ENCODE measurements around the gene PDCD10. TPM values are rescaled to one million over a fixed set of nuclear protein-coding genes. Genes with fewer than 3 reads are reported as not detected.

Gene PDCD10
- total RNA-seq, 1 donor from 2014 or later, result 34.6 TPM

GRCh38 chr3:167773584-167773983 lies 38.9 kb upstream of the PDCD10 start:
- H3K9me3 Mint-ChIP-seq, result peaks cover 4% of the 10 kb centered on the region
- no peaks in the 10 kb centered on the region for H3K36me3 Mint-ChIP-seq (ENCODE audit: low read depth)
- no peak overlapping the region for H3K27ac Mint-ChIP-seq (ENCODE audit: unreplicated experiment)
- no peak overlapping the region for H3K4me3 Mint-ChIP-seq
- TF ChIP-seq CTCF (conservative IDR thresholded peaks at IDR 0.05), result no peak
- no peaks in the 10 kb centered on the region for H3K4me1 Mint-ChIP-seq
- no peaks in the 10 kb centered on the region for H3K27me3 Mint-ChIP-seq (ENCODE audit: low read depth)
- DNase-seq (ENCODE audit: low read depth, low spot score), result no peak

GRCh38 chr3:167772992-167773391 lies 38.3 kb upstream of the PDCD10 start:
- TF ChIP-seq CTCF (conservative IDR thresholded peaks at IDR 0.05), result no peak
- H3K27me3 Mint-ChIP-seq (ENCODE audit: low read depth), result no peaks in the 10 kb centered on the region
- no peaks in the 10 kb centered on the region for H3K4me1 Mint-ChIP-seq
- H3K4me3 Mint-ChIP-seq, result no peak overlapping the region
- H3K27ac Mint-ChIP-seq (ENCODE audit: unreplicated experiment), result no peak overlapping the region
- H3K36me3 Mint-ChIP-seq (ENCODE audit: low read depth), result no peaks in the 10 kb centered on the region
- DNase-seq (ENCODE audit: low read depth, low spot score), result no peak
- H3K9me3 Mint-ChIP-seq, result no peaks in the 10 kb centered on the region

- Mint-ChIP-seq H3K9me3 (peaks cover 2% of the 10 kb centered on the region), H3K4me1 (no peaks in the 10 kb centered on the region), H3K36me3 (ENCODE audit: low read depth) (no peaks in the 10 kb centered on the region), H3K4me3 (no peak overlapping the region), H3K27ac (ENCODE audit: unreplicated experiment) (no peak overlapping the region), H3K27me3 (ENCODE audit: low read depth) (peaks cover 6% of the 10 kb centered on the region)
- DNase-seq (ENCODE audit: low read depth, low spot score), result no peak
- TF ChIP-seq CTCF (conservative IDR thresholded peaks at IDR 0.05), result no peak
These were observed 27.6 kb upstream of the PDCD10 start for GRCh38 chr3:167762296-167762695.

GRCh38 chr3:167761302-167761701 lies 26.6 kb upstream of the PDCD10 start:
- Mint-ChIP-seq H3K27me3 (ENCODE audit: low read depth) (peaks cover 6% of the 10 kb centered on the region), H3K27ac (ENCODE audit: unreplicated experiment) (no peak overlapping the region), H3K36me3 (ENCODE audit: low read depth) (no peaks in the 10 kb centered on the region), H3K9me3 (peaks cover 4% of the 10 kb centered on the region), H3K4me3 (no peak overlapping the region), H3K4me1 (no peaks in the 10 kb centered on the region)
- TF ChIP-seq CTCF (conservative IDR thresholded peaks at IDR 0.05), result no peak
- DNase-seq (ENCODE audit: low read depth, low spot score), result no peak

- Mint-ChIP-seq H3K4me3 (no peak overlapping the region), H3K9me3 (peaks cover 2% of the 10 kb centered on the region), H3K27me3 (ENCODE audit: low read depth) (no peaks in the 10 kb centered on the region), H3K4me1 (no peaks in the 10 kb centered on the region), H3K36me3 (ENCODE audit: low read depth) (no peaks in the 10 kb centered on the region), H3K27ac (ENCODE audit: unreplicated experiment) (no peak overlapping the region)
- TF ChIP-seq CTCF (conservative IDR thresholded peaks at IDR 0.05), result no peak
- DNase-seq (ENCODE audit: low read depth, low spot score), result no peak
These were observed 19.4 kb upstream of the PDCD10 start for GRCh38 chr3:167754049-167754448.
